Cerebellar nuclear complex (tissue), 1 donor: ENCODE results near the gene FIBP.

Source experiments
- DNase-seq, 2 experiments: peaks; one replicate each; lab custom pipeline; 2025; lab: John Stamatoyannopoulos, UW

Gene FIBP

GRCh38 chr11:65870706-65871681, 17.3 kb downstream of the FIBP start:
- no peak for DNase-seq

GRCh38 chr11:65870307-65870658, 18.0 kb downstream of the FIBP start:
- no peak for DNase-seq

- DNase-seq: no peak
Measured at GRCh38 chr11:65869643-65870306, 18.5 kb downstream of the FIBP start.

DNA sequence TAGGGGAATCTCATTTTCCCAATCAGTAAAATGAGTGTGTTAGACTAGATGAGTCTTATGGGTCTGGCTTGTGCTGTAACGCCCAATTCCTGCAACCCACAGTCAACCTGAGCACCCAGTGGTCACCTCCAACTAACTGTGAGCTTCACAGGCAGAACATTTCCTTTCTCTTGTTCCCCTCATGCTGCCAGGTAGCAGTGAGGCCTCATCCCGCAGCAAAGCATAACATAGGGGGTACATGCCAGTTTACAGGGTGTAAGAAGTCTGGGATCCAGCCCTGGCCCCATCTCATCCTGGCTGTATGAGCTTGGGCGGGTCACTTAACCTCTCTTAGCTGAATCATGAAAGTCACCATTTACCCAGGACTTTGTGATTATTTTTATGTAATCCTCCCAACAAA, 19.4 kb downstream of the FIBP start:
- DNase-seq: no peak

DNA sequence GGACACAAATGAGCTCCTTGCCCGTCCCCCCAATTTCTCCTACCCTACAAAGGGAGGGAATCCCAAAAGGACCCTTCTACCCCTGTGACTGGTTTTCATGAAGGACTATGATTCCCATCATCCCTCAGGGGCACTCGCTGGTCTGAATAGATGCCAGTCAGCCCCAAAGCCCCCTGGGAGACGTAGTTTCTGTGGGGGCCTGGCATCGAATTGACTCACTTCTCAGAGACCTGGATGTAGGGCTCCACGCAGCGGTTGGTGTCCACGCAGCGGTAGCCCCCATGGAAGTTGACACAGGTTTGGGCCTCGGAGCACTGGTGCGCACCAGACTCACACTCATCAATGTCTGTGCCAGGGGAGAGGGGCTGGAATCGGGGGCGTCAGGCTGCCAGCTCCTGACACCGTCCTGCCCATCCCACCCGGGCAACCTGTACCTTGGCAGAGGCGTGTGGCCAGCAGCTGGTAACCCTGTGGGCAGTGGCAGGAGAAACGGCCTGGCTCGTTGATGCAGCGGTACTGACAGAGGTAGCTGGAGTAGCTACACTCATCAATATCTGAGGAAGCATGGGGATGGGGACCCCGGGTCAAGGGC, 20.1 kb downstream of the FIBP start:
- DNase-seq: peak in 1 of 2 experiments; percentile 8

DNA sequence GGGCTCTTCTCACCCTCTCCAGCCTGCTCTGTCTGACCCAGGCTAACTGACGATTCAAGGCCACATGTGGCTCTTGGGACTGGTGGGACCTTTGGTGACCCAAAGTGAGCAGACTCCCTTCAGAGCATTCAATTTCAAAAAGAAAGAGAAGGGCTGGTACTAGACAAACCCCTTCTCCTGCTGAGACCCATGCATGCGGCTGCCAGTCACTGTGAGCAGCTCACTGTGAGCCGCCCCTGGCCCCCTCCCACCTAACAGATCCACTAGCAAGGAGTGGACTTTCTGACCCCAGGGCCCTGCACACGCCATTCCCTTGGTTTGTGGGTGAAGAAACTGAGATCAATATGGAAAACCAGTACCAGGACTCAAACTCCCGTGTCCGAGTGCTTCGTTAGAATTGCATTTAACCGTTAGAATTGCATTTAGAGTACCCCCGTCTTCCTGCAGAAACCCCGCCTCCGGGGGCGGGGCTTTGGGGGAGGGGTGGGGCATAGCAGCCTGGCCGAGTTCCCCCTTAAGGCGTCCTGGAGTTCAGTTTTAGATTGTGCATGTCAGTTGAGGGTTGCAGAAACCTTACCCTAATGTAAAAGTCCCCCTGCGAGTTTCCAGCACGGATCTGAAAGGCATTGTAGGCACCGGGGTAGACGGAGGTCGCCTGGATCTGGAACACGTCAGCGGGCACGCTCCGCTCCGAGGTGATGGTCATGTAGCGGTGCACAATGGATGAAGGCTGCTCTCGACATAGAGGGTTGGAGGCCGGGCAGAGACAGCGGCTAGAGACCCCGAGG, 20.8 kb downstream of the FIBP start:
- no peak for DNase-seq

DNA sequence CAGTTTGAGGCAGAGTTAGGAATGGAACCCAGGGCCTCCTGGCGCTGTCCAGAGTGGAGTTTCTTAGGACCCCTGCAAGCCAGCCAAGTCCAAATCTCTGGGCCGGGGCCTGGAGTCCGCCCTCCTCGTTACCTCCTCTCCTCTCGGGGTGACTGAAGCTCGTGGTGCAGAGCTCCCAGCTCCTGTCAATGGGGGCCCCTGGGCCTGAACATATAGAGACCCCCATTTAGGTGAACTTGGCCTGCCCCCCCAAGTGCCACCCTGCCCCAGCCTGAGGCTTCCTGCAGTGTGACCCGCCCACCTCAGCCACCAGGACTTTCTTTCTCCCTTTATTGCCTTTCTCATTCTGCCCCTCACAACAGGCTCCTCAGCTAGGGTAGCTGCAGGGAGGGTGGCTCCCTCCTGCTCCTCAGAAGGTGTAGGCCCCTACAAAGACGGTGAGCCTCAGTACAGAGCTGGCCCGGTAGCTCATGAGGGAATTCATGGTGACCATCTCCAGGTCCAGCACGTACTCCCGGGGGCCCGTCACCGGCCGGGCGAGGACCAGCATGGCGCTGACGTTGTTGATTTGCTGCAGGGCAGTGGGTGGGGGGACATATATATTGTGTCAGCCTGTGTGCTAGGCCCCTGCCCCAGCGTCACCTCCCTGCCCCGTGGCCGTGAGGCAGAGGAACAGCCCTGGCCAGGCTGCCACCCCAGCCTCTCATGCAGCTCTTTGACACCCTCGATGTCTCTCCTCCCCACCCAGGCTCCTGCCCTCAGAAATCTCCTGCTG, 21.6 kb downstream of the FIBP start:
- DNase-seq: no peak

DNA sequence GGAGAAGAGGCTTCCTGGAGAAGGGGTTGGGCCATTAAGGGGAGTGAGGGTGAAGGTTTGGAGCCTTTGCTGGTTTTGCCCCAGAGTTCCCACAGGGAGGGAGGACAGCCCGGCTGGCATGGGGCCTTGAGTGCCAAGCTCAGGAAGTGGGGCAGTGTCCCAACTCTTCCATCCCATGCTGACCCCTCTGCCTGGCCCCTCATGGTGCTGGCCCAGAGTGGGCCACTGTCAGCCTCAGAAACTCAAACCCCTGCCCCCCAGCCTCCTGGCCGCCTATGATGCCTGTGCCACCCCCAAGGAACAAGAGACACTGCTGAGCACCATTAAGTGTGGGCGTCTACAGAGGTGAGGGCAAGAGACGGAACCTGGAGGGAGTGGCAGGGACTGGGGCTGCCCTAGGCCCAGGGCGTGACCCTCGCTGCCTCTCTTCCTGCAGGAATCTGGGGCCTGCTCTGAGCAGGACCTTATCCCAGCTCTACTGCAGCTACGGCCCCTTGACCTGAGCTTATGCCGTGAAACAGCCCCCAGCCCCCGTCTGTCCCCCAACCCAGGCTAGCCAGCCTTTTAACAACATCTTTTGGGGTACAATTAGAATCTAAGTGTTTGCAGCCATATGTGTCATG, 22.6 kb downstream of the FIBP start:
- no peak for DNase-seq

GRCh38 chr11:65864706-65865471, 23.4 kb downstream of the FIBP start:
- DNase-seq: no peak

- DNase-seq: no peak
Measured at GRCh38 chr11:65863889-65864705, 24.2 kb downstream of the FIBP start.

DNA sequence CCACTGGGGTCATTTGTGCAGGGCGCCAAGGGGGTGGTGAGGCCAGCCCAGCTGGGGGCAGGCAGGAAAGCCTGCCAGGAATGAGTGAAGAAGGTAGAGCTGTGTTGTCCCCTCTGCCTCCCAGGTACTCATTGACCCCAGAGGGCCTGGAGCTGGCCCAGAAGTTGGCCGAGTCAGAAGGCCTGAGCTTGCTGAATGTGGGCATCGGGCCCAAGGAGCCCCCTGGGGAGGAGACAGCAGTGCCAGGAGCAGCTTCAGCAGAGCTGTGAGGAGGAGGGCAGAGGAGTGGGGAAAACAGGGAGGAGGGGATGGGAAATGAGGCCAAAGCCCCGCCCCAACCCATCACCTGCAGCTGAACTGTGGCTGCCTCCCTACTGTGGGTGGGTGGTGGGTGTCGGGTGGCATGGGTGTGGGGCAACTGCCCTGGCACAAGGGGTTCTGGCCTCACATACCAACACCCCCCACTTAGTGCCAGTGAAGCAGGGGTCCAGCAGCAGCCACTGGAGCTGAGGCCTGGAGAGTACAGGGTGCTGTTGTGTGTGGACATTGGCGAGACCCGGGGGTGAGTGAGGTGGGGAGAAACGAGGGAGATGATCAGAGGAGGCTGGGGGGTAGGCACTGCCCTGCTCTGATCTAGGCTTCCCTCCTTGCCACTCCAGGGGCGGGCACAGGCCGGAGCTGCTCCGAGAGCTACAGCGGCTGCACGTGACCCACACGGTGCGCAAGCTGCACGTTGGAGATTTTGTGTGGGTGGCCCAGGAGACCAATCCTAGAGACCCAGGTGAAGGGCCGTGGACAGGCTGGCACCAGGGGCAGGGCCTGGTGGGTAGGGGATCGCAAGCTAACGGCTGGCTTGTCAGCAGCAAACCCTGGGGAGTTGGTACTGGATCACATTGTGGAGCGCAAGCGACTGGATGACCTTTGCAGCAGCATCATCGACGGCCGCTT, 25.1 kb downstream of the FIBP start:
- no peak for DNase-seq

- DNase-seq: no peak
Measured at GRCh38 chr11:65862191-65862735, 26.0 kb downstream of the FIBP start.

DNA sequence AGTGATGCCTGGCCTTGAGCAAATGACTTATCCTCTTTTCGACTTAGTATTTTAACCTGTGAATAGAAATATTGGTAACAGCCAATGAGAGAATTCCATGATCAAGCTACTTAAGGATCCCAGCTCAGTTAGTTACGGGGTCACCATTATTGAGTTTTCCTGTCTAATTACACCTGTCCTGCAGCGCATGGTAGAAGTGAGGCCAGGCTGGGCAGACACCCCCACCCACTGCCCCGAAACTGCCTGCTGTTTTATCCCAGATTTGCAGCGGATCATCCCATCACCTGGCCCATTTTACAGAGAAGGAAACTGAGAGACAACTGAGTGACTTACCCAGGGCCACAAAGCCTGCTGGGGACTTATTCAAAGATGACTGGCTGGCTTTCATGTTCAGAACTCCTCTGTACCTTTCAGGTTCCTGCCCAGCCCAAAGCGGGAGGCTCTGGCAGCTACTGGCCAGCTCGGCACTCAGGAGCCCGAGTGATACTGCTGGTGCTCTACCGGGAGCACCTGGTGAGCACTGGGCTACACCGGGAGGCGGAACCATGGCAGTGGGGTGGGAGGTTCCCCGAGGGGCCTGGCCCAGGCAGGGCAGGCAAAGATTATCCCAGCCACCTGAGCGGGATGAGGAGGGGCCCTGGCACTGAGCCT, 26.6 kb downstream of the FIBP start:
- DNase-seq: no peak

- no peak for DNase-seq
Measured at GRCh38 chr11:65861165-65861505, 27.1 kb downstream of the FIBP start.

DNA sequence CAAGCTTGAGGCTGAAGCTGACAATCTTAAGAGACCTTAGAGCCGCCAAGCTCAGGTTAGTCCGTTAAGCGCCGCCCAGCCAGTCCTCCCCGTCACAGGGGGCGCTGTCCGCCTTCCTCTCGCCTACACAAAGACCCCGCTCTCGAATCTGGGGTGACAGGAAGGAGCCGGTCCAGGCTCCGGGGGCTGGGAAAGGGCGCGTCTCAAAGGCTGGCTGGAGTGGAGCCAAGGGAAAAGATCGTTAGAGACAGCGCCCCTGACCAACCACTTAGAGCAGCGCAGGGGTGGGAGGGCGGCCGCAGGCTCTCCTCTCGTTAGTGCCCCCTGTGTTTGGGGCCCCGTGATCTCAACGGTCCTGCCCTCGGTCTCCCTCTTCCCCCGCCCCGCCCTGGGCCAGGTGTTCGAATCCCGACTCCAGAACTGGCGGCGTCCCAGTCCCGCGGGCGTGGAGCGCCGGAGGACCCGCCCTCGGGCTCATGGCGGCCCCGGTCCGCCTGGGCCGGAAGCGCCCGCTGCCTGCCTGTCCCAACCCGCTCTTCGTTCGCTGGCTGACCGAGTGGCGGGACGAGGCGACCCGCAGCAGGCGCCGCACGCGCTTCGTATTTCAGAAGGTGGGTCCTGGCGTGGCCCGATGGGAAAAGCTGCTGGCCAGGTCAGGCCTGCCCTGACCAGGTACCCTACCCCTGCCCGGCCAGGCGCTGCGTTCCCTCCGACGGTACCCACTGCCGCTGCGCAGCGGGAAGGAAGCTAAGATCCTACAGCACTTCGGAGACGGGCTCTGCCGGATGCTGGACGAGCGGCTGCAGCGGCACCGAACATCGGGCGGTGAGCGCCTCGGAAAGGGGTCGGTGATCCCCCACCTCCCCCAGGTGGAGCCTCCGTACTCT, 27.8 kb downstream of the FIBP start, which contains the start of gene MUS81:
Gene MUS81, plus strand, starts transcription at position 156 of the 887 bp plus-strand sequence. Its CDS starts 321 bp downstream, at position 477.
- peak; percentile 64 to 82 for DNase-seq

- no peak for DNase-seq
Measured at GRCh38 chr11:65859812-65860277, 28.4 kb downstream of the FIBP start.
